ENCODE data around the gene KCNJ9.
"Not testable (repeated sequence)": the region's sequence is repeated elsewhere in the genome, so short reads cannot be mapped to it uniquely, and the experiment has no call there.

The KCNJ9 gene

DNA sequence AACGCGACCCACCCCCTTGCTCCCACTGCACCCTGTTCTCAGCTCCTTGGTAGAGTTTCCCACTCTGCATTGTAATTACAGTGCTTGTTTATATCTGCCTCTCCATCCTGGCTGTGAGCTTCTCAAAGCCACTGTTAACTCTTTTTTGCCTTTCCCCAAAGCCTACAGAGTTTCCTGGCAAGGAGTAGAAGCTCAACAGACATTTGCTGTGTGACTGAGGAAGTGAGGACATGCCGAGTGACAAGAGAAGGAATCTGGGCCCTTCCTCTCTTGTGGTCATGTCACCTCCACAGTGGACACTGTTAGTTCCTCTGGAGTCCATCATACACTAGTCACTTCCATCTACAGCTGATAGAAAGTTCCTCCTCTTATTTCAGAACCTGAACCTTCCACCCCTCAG is 23.1 kb downstream of the KCNJ9 start:
- no peak for DNase-seq

DNA sequence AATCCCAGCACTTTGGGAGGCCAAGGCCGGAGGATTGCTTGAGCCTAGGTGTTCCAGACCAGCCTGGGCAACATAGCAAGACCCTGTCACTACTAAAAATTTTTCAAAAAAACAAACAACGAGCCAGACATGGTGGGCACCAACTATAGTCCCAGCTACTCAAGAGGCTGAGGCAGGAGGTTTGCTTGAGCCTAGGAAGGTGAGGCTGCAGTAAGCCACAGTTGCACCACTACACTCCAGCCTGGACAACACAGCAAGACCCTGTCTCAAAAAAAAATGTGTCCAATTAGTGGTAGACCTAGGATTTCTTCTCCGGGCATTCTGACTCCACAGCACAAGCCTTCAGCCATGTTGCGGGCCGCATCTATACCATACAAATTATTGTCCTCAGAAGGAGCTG is 23.8 kb downstream of the KCNJ9 start:
- DNase-seq, result no peak

DNA sequence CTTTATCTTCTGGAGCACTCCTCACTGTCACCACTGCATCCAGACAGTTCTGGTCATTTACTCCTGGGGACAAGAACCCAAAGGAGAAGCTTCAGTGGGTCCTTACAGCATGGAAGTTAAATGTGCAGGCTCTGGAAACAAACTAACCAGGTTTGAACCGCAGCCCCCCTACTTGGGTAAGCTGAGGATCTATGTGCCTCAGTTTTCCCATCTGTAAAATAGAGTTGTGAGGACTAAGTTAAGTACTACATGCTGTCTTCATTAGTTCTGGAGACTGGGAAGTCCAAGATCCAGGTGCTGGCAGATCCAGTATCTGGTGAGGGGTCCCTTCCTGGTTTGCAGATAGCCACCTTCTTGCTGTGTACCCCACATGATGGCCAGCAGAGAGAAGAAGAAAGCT is 26.2 kb downstream of the KCNJ9 start:
- DNase-seq, result no peak

- peak; percentile 37 to 47 for DNase-seq
Observed at GRCh38 chr1:160108888-160109662, 27.7 kb downstream of the KCNJ9 start.

DNA sequence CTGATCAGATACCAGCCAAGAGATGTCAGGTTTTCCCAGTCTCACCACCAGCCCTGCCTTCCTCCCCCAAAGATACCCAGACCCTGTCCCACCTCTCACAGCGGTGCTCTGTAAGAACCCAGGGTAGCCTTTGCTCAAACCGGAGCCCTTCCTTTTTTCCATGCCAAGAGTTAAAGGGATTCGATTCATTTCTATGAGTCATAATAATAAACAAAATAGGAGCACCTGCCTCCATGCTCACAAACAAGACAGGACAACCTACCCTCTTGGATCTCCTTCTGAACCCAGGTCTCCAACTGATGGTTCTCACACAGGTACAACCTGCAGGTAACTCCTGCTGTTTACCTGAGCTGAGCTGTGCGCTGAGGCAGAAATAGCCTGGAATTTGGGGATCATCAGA is 28.3 kb downstream of the KCNJ9 start:
- DNase-seq, result no peak

GRCh38 chr1:160111462-160111861 is 30.1 kb downstream of the KCNJ9 start:
- not testable (repeated sequence) for DNase-seq

DNA sequence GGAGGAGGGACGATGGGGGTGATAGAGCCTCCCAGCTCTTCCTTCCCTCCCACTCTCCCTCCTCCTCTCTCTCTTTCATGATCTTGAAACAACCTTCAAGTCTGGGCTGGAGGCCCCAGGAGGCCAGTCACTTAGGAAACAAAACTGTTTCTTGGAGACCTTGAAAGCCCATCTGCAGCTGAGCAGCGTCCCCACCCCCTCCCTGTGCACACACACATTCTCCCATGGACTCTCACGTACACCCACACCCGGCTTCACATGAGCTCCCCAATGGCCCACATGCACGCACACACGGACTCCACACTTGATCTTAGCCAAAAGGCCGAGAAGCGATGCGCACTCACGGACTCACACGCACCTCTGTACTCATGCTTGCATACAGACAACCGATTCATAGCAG is 31.0 kb downstream of the KCNJ9 start:
- no peak for DNase-seq

DNA sequence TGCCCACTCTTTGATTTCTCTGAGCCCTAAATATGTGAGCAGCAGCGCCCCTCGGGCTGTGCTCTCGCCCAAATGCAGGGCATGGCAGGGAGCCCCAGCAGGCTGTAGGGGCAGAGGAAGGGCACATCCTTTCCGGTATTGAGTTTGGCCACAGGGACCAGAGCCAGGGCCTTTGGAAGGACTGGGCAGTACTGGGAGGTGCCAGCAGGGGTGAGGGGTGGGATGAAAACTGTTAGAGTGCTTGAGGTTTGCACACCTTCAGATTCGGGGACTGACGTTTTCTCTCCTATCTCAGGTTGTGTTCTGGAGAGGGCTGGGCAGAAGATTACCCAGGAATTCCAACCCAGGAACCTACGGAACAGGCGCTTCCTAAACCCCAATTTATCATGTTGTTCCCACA is 32.1 kb downstream of the KCNJ9 start:
- DNase-seq, result no peak

DNA sequence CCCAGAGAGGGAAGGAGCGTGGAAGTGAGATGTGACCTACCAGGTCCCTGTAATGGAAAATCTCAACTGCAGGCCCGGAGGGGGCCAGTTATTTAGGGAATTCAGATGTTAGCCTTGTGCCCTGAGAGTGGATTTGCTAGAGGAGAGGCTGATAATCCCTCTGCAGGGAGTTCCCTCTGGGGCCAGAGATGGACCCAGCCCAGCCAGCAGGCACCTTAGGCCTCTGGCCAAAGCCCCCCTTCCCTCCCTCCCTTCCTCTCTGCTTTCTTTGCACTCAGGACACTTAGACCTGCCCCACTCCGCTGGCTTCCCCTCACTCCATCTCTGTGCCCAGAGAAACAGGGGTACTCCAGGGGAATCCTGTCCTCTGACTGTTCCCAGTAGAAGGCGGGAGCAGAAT is 32.7 kb downstream of the KCNJ9 start:
- no peak for DNase-seq

DNA sequence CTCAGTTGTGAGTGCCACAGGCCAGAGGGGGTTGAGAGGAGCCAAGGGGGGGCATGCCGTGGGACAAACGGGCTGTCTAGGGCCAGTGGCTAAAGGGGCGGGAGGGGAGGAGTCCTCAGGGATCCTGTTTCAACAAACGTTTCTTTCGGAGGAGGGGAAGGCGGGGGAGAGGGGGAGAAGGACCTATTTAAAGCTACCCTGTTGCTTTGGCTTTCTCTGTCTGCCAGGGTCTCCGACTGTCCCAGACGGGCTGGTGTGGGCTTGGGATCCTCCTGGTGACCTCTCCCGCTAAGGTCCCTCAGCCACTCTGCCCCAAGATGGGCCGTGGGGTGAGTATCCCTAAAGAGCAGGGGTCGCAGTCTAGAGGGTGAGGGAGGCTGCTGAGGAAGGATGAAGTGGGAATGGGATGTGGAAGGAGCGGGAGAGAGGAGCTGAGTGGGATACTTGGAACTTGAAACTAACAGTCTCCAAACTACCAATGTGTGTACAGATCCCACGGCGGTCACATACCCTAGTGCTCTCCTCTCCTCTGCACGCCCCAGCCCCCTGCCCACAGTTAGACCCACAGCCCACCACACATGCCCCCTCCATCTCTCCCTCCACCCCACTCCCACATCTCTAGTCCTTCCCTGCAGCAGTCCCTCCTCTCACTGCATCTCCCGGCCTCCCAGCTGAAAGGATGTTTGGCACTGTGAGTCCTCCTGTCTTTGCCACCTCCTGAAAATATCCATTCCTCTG is 34.4 kb downstream of the KCNJ9 start, which contains the start of gene ATP1A2:
ATP1A2 (plus strand) TSS at position 215 of the 738 bp plus-strand sequence; CDS start at position 318, 103 bp downstream.
- no peak for DNase-seq

- DNase-seq, result no peak
Observed at GRCh38 chr1:160116283-160117147, 35.2 kb downstream of the KCNJ9 start.

DNA sequence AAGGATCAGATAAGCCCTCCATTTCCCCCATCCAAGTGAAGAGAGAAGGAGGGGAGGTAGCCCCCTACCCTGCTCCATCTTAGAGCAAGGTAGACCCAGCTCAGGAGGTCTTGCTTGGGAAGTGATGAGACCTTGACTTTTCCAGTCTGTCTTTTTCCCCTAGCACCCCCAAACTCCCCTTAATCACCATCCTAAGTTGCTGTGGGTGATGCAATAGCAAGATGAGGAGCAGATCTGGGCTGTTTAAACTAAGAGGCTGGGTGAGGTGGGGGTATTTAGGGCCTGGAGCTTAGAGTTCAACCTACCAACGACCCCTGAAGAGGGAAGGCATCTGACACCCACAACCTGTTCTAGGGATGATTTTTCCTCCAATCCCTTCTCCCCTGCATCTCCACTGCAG is 36.0 kb downstream of the KCNJ9 start:
- no peak for DNase-seq

DNA sequence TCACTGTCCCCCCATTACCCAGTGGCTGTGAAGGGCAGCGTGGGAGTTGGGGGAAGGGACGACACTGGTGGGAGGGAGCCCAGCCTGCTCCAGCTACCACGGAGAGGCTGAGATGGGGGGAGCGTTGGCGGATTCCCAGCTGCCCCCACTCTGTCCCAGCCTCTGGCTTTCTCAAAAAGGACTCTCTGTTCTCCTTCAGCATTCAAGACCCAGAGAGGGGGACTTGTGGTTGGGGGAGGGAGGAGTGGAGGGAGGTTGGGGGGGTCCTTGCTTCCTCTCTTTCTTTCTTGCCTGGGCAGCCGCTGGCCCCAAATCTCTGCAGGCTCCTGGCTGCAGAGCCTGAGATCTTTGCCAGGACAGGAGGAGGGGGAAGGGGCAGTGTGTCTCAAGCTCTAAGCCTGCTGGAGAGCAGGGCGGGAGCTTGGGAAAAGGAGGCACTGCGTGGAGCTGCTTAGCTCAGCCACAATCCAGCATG is 36.4 kb downstream of the KCNJ9 start:
- no peak for DNase-seq

- no peak for DNase-seq
Observed at GRCh38 chr1:160118928-160119327, 37.6 kb downstream of the KCNJ9 start.

DNA sequence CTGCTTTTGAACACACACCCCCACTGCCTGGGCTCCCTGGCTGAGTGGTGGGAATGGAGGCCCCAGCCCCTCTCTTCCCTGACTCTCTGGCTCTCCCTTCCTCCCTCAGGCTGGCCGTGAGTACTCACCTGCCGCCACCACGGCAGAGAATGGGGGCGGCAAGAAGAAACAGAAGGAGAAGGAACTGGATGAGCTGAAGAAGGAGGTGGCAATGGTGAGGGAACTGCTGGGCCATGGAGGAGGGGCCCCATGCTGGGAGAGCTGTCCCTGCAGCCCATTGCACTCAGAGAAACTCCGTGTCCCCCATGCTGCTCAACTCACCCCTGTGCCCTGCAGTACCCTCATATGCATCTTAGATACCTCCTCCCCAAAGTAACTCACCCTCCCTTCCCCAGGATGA is 39.5 kb downstream of the KCNJ9 start:
- DNase-seq, result no peak

DNA sequence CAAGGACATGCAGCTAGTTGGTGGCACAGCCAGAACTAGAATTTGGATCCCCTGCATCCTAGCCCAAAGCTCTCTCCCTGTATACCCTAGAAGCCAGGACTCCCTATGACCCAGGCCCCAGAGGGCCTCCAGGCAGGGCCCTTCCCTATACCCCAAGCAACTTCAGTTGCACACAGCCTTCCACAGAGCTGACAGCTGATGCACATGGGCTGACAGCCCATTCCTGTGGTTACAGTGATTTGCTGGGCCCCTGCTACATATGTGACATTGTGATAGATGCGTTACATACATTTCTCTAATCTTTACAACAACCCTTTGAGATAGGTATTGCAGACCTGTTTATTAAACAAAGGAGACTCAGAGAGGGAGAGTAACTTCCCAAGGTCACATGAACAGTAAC is 40.0 kb downstream of the KCNJ9 start:
- no peak for DNase-seq

DNA sequence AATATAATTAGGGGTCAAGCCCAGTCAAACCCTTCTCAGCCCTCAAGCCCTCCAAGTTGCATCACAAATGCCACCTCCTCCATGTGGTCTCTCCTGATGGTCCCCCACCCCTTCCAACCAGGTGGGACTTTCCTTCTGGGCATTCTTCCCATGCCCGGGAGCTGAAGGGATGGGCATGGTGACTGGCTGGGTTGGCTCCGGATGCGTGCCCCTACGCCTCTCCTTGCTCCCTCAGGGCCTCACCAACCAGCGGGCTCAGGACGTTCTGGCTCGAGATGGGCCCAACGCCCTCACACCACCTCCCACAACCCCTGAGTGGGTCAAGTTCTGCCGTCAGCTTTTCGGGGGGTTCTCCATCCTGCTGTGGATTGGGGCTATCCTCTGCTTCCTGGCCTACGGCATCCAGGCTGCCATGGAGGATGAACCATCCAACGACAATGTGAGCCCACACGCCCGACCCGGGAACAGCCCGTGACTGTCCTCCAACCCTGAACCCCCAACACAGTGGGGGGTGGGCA is 41.7 kb downstream of the KCNJ9 start:
- no peak for DNase-seq

- no peak for DNase-seq
Observed at GRCh38 chr1:160123726-160124125, 42.4 kb downstream of the KCNJ9 start.

GRCh38 chr1:160124705-160125478 is 43.6 kb downstream of the KCNJ9 start:
- DNase-seq, result no peak

- no peak for DNase-seq
Observed at GRCh38 chr1:160125746-160126145, 44.4 kb downstream of the KCNJ9 start.

GRCh38 chr1:160126342-160126741 is 45.0 kb downstream of the KCNJ9 start:
- not testable (repeated sequence) for DNase-seq

DNA sequence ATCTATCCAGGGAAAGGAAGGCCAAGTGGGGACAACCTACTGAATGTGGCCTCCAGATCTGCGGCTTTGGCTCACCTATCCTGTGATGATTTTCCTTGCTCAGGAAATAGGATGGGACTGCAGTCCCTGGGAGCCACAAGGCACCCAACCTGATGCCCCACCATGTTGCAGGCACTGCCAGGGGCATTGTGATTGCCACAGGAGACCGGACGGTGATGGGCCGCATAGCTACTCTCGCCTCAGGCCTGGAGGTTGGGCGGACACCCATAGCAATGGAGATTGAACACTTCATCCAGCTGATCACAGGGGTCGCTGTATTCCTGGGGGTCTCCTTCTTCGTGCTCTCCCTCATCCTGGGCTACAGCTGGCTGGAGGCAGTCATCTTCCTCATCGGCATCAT is 46.0 kb downstream of the KCNJ9 start:
- no peak for DNase-seq

All from activated CD4-positive, alpha-beta T cell treated with anti-CD3 and anti-CD28 coated beads, Interleukin-2, amount 50 U/mL, for 48 hours (primary cell).